SU-DHL-6 (cell line): ENCODE results near the gene RIMS4.

Experiments used
- H2AFZ ChIP-seq: fragments of 200-600 bp; sonication (generic); 2 replicates; pipeline ENCODE4 v1.6.1; 2014; ENCODE audit warnings: low read depth, mild to moderate bottlenecking, moderate library complexity, mixed read lengths, antibody characterized with exemption, low read length; ENCODE audit not compliant: severe bottlenecking
- H3F3A ChIP-seq: fragments of 200-600 bp; shearing (Covaris generic); 2 replicates; pipeline ENCODE4 v1.6.0; 2016; ENCODE audit warnings: antibody characterized with exemption, mild to moderate bottlenecking; ENCODE audit not compliant: insufficient read depth
- H3K27ac ChIP-seq: fragments of 200-600 bp; sonication (generic); 2 replicates; pipeline ENCODE4 v1.5.1; 2016; ENCODE audit warnings: low read depth, mild to moderate bottlenecking, low read length, moderate library complexity, mixed read lengths
- H3K27me3 ChIP-seq: fragments of 200-600 bp; sonication (generic), shearing (Covaris generic); 2 replicates; pipeline ENCODE4 v1.6.0; 2014; ENCODE audit warnings: mild to moderate bottlenecking, low read length
- H3K36me3 ChIP-seq: fragments of 200-600 bp; sonication (generic); 2 replicates; pipeline ENCODE4 v1.6.1; 2014; ENCODE audit warnings: mild to moderate bottlenecking, low read length, mixed read lengths
- H3K4me2 ChIP-seq: fragments of 300-600, 200-600 bp; shearing (Covaris generic), sonication (generic); 2 replicates; pipeline ENCODE4 v1.6.0; 2014; ENCODE audit warnings: low read length, low read depth, mild to moderate bottlenecking; ENCODE audit not compliant: poor library complexity, severe bottlenecking
- H3K4me3 ChIP-seq: fragments of 200-600 bp; sonication (generic); 2 replicates; pipeline ENCODE4 v1.5.1; 2014; ENCODE audit warnings: antibody characterized with exemption, low read length, mild to moderate bottlenecking, mixed read lengths; ENCODE audit not compliant: insufficient read depth, poor library complexity, severe bottlenecking
- H3K79me2 ChIP-seq: fragments of 200-600 bp; sonication (generic); 2 replicates; pipeline ENCODE4 v1.6.1; 2014; ENCODE audit warnings: mild to moderate bottlenecking, low read length, moderate library complexity; ENCODE audit not compliant: insufficient read depth
- H3K9ac ChIP-seq: fragments of 200-600 bp; sonication (generic); 2 replicates; pipeline ENCODE4 v1.7.0; 2014; ENCODE audit warnings: mild to moderate bottlenecking, low read length
- H3K9me2 ChIP-seq: fragments of 200-600 bp; sonication (generic); replicated peaks from 2 replicates; pipeline ENCODE4 v1.6.1; 2014; ENCODE audit warnings: low read length; ENCODE audit not compliant: insufficient read depth
- H3K9me3 ChIP-seq: fragments of 200-600 bp; sonication (generic); 2 replicates; pipeline ENCODE4 v1.6.1; 2014; ENCODE audit warnings: low read length, mixed read lengths; ENCODE audit not compliant: insufficient read depth
- H4K20me1 ChIP-seq: fragments of 200-600 bp; sonication (generic); 2 replicates; pipeline ENCODE4 v1.6.1; 2014; ENCODE audit warnings: low read depth, mild to moderate bottlenecking, antibody characterized with exemption, low read length, moderate library complexity, mixed read lengths
- EZH2phosphoT487 ChIP-seq: fragments of 200-600 bp; sonication (generic), shearing (Covaris generic); conservative IDR thresholded peaks from 2 replicates; pipeline ENCODE4 v1.6.1; 2018; ENCODE audit warnings: mild to moderate bottlenecking, antibody characterized with exemption, low read length, moderate library complexity, mixed read lengths
- TF ChIP-seq, protein P1 (sequence below): fragments of 200-600 bp; sonication (generic); IDR thresholded peaks from one replicate; pipeline ENCODE4 v1.5.1; 2017; ENCODE audit warnings: antibody characterized with exemption, mild to moderate bottlenecking, low read length, moderate library complexity; ENCODE audit not compliant: insufficient read depth, poor library complexity, severe bottlenecking

RIMS4 gene

DNA sequence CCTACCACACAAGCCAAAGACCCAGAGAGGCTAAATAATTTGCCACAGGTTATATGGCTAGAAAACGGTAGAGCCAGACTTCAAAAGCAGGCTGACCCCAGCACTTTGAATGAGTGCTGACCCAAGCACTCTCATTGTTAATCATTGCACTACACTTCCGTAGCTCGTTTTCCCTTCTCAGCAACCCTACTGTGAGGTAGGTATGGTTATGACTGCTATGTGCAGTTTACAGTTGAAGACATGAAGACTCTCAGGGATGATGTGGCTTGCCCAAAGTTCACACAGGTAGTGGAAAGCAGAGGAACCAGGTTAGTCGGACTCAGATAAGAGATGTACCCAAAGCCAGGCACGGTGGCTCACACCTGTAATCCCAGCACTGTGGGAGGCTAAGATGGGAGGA lies 33.5 kb upstream of the RIMS4 start:
- Histone ChIP-seq H3K4me2 (no peak overlapping the region), H3K9ac (no peak overlapping the region), H3K9me3 (no peaks in the 10 kb centered on the region), H3K36me3 (no peaks in the 10 kb centered on the region), H3K9me2 (no peaks in the 10 kb centered on the region), H4K20me1 (no peaks in the 10 kb centered on the region), H3K27ac (no peak overlapping the region), H3K27me3 (no peaks in the 10 kb centered on the region), H3K4me3 (no peak overlapping the region), H2AFZ (no peak overlapping the region), H3K79me2 (no peaks in the 10 kb centered on the region), H3F3A (no peaks in the 10 kb centered on the region)
- TF ChIP-seq EZH2phosphoT487, result no peak
- TF ChIP-seq, protein P1, sequence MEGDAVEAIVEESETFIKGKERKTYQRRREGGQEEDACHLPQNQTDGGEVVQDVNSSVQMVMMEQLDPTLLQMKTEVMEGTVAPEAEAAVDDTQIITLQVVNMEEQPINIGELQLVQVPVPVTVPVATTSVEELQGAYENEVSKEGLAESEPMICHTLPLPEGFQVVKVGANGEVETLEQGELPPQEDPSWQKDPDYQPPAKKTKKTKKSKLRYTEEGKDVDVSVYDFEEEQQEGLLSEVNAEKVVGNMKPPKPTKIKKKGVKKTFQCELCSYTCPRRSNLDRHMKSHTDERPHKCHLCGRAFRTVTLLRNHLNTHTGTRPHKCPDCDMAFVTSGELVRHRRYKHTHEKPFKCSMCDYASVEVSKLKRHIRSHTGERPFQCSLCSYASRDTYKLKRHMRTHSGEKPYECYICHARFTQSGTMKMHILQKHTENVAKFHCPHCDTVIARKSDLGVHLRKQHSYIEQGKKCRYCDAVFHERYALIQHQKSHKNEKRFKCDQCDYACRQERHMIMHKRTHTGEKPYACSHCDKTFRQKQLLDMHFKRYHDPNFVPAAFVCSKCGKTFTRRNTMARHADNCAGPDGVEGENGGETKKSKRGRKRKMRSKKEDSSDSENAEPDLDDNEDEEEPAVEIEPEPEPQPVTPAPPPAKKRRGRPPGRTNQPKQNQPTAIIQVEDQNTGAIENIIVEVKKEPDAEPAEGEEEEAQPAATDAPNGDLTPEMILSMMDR, result no peak

DNA sequence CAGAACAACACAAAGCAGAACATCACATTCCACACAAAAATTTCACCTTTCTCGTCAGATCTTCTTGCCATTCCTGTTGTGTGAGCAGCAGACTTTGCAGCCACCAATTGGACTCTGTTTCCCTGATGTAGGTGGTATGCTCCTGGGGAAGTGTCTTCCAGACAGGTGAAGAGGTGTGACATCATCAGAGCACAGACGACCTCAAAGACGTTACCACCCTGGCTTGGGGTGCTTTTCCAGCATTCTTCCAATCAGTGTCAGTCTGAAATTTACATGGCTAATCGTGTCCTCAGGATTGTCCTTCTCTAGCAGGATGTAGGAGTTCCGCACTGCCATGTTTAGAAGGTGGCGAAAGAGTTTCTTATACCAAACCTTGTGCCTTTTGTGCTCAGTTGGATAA lies 31.6 kb upstream of the RIMS4 start:
- Histone ChIP-seq H3K9ac (no peak overlapping the region), H3K27me3 (no peaks in the 10 kb centered on the region), H3K4me2 (no peak overlapping the region), H3K9me2 (no peaks in the 10 kb centered on the region), H2AFZ (no peak overlapping the region), H4K20me1 (no peaks in the 10 kb centered on the region), H3K4me3 (no peak overlapping the region), H3F3A (no peaks in the 10 kb centered on the region), H3K27ac (no peak overlapping the region), H3K9me3 (no peaks in the 10 kb centered on the region), H3K79me2 (no peaks in the 10 kb centered on the region), H3K36me3 (no peaks in the 10 kb centered on the region)
- TF ChIP-seq, protein P1, result no peak
- no peak for TF ChIP-seq EZH2phosphoT487

DNA sequence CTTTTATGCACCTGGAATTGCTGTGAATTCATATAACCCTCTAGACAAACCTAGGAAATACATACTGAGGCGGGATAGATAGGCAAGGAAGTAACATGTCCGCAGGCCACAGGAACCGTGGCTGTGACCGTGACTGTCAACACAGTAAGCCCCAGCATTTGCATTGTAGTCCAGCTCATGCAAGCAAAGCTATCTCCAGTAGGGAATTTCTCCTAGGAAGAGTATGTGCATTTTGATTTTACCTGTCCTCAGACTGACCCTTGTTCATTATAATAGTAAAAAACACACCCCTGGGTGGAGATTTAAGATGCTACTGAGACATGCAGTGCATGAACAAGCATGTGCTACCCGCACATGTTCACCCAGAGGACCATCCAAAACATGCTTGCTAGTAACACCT lies 30.5 kb upstream of the RIMS4 start:
- no peaks in the 10 kb centered on the region for H3K27me3 ChIP-seq
- TF ChIP-seq, protein P1, result no peak
- TF ChIP-seq EZH2phosphoT487, result no peak
- no peaks in the 10 kb centered on the region for H3K36me3 ChIP-seq
- H3K27ac ChIP-seq, result no peak overlapping the region
- no peak overlapping the region for H3K4me2 ChIP-seq
- no peaks in the 10 kb centered on the region for H3K9me2 ChIP-seq
- no peaks in the 10 kb centered on the region for H3K79me2 ChIP-seq
- H3K9ac ChIP-seq, result no peak overlapping the region
- no peaks in the 10 kb centered on the region for H3F3A ChIP-seq
- no peaks in the 10 kb centered on the region for H4K20me1 ChIP-seq
- no peaks in the 10 kb centered on the region for H3K9me3 ChIP-seq
- no peak overlapping the region for H2AFZ ChIP-seq
- no peak overlapping the region for H3K4me3 ChIP-seq

DNA sequence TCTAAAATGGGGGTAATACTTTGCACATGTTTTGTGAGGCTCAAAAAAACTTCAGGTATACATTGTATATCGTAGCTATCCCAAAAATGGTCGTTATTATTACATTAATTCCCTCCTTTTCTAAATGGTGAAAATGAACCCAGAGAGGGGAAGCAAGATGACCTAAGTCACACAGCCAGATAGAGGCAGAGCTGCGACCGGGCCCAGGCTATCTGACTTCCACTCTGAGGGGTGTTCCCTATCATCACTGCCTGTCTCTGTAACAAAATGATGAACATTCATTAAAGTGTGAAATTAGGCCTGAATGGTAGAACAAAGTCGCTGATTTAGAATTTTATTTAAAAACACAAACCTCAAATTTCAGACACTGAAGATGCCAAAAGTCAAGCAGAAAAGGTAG lies 29.1 kb upstream of the RIMS4 start:
- no peaks in the 10 kb centered on the region for H4K20me1 ChIP-seq
- H3K27me3 ChIP-seq, result no peaks in the 10 kb centered on the region
- no peak overlapping the region for H3K27ac ChIP-seq
- H3K4me3 ChIP-seq, result no peak overlapping the region
- H3K36me3 ChIP-seq, result no peaks in the 10 kb centered on the region
- H2AFZ ChIP-seq, result no peak overlapping the region
- no peaks in the 10 kb centered on the region for H3K9me3 ChIP-seq
- H3K9ac ChIP-seq, result no peak overlapping the region
- no peaks in the 10 kb centered on the region for H3K9me2 ChIP-seq
- TF ChIP-seq, protein P1, result no peak
- TF ChIP-seq EZH2phosphoT487, result no peak
- H3K79me2 ChIP-seq, result no peaks in the 10 kb centered on the region
- no peaks in the 10 kb centered on the region for H3F3A ChIP-seq
- H3K4me2 ChIP-seq, result no peak overlapping the region
